Activated T-cell treated with anti-CD3 and anti-CD28 coated beads for 4 hours (primary cell): ENCODE results near the gene SUSD1.
"Not testable (repeated sequence)": the region's sequence is repeated elsewhere in the genome, so short reads cannot be mapped to it uniquely, and the experiment has no call there.

Experiments used
- DNase-seq: peaks from one replicate; pipeline ENCODE4 v3.0.0-alpha.2; 2020

SUSD1 gene

DNA sequence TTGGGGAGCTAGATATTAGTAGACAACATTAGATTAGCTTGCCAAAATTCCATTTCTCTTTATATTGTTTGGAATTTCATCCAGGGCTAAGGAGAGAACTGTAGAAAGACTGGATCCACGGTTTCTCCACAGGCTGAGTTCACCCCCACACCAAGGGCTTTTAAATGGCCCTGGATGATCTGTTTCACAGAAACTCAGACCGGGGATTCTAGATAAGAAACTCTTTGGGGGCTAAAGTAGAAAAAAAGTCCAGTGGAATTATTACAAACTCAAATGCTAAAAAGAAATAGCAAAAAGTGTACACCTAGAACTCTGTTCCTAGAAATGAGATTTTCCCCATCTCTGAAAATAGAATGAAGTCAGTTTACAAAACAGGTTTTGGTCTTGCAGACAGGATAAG lies 80.9 kb downstream of the SUSD1 start:
- no peak for DNase-seq

DNA sequence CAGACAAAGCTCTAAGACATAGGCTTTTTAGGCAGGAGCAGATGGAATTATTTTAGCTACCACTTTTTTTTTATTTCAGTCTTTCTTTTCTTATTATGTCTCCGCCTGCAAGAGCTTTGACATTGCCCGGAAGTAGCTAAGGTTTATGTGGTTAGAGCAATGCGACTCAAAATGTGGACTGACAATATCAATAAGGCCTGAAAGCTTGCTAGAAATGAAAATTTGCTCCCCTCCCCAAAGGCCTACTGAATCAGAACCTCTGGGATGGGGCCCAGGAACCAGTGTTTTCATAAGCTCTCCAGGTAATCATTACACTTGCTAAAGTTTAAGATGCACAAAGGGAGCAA lies 81.3 kb downstream of the SUSD1 start:
- DNase-seq: no peak

DNA sequence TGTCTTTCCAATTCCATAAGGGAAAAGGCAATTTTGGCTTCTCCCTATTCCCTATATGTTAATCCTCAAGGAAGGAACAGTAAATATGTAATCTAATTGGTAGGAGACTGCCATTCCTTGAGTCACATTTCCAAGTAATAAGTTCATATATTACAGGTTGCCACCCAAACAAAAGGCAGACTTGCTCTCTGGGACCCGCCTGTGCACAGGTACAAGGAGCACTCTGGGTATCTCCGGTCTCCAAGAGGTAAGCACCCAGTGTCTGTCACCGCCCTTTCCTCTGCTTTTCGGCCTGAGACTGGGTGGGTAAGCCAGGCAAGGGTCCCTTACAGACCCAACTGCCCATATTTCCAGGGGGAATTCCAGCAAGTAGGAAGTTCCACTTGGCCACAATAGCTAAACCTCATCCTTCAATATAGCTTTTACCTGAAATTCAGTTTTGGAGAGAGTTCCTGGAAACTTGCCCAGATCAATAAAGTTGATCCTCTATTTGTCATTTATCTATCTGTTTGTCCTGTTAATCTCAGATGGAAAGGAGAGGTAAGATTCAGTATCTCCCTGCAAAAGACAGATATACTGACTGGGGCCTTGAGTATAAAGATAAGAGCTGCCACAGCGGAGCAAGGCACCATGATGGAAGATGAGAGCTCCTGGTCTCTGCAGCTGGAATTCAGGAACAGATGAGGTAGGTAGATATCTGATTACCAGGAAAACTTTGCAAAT lies 81.8 kb downstream of the SUSD1 start:
- no peak for DNase-seq

DNA sequence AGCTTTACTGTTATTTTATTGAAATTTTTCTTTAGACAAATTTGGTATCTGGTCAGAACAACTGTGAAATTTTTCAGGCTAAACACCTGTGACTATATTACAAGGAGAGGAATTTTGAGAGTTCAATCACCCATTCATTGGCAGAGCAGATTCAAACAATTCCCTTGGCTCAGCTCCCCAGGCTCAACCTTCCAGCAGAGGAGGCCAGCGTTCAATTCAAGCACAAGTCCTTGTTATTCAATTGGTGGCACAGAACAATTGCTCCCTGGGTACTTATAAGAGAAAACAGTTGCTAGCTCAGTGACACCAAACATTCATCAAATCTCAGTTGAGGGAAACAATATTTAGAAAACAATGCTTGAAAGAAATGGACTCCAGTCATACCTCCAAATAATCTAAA lies 83.3 kb downstream of the SUSD1 start:
- no peak for DNase-seq

DNA sequence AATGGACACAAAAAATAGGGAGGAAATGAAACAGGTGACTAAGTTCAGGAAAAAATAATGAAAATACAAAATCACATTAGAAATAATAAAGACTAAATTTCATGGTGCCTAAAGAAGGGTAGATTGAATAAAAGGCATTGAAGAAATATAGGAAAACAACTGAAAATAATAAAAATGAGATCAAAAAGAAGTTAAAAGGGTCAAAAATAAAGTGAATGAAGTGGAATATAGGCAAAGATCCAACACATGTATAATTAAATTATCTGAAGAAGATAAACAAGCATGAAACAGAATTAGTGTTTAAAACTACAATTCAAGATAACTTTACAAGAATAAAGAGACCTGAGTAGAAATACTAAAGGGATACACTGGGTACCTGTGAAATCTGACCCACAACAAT lies 87.6 kb downstream of the SUSD1 start:
- no peak for DNase-seq

DNA sequence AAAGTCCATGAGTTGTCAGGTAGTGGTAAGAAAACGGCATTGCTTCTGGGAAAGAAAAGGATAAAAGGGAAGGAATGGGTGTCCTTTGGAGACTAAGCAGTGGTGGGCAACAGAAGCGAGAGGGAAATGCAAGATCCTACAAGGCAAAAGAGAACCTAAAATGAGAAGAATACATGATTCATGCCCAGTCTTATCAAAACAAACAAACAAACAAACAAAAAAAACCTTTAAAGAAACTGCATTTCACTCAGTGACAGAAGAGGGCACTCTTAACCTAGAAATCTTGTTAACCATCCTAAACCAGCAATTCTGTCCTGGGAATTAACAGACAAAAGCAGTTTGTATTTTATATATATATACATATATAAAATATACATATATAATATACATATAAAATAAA lies 88.5 kb downstream of the SUSD1 start:
- DNase-seq: no peak

DNA sequence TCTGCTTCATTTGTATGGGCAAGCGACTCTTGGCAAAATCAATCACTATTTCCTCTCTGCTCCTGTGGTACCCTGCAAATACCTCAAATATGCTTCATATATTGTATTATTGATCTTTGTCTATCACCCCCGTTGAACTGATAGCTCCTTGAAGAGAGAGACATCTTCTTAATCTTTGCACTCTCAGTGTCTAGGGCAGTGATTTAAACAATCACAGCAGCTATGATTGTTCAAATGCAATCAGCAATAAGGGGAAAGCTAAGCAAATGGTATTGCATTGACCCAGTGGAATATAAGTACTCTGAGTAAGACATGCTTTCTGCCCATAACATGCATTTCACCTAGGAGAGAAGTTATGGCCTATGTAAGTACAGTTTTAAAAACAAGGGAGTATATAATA lies 90.2 kb downstream of the SUSD1 start:
- DNase-seq: no peak

DNA sequence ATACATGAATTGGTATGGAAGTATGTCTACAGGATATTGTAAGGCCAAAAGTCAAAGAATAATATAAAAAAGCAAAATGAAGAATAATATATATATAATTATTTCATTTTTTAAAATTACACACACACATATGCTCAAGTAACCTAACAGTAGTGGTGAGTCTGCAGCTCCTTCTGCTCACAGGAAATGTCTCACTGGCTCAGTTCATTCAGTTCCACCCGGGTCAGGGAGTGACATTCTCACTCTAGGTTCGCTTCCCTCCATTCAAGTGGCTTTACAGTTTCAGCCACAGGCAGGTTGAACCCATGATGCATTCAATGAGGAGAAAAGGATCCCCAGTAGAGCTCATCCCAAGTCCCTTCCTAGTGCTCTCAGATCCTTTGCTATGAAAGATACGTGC lies 90.8 kb downstream of the SUSD1 start:
- no peak for DNase-seq

DNA sequence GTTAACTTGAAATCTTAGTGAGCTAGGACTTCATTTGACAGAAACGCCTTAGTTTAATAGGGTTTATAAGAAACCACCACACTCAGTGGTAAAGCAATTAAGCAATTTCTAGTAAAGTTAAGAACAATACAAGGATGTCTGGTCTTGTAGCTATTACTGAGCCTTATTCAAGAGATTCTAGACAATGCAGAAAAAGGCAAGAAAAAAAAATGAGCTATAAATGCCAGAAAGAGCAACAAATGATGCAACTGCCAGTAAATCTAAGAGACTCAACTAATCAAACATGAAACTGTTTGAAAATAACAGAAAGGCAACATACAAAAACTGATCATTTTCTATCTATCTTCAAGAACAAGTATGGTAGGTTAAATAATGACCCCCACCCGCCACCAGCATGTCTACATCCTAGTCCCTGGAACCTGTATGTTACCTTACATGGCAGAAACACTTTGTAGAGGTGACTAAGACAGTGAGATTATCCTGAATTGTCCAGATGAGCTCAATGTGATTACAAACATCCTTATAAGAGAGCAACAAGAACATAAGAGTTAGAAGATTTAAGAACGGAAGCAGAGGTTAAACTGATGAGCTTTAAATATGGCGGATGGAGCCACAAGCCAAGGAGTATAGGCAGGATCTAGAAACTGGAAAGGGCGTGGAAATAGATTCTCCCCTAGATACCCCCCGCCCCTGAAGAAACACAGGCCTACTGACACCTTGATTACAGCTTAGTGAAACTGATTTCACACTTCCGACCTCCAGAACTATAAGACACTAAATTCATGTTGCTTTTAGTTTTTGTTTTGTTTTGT lies 93.0 kb downstream of the SUSD1 start:
- no peak for DNase-seq

DNA sequence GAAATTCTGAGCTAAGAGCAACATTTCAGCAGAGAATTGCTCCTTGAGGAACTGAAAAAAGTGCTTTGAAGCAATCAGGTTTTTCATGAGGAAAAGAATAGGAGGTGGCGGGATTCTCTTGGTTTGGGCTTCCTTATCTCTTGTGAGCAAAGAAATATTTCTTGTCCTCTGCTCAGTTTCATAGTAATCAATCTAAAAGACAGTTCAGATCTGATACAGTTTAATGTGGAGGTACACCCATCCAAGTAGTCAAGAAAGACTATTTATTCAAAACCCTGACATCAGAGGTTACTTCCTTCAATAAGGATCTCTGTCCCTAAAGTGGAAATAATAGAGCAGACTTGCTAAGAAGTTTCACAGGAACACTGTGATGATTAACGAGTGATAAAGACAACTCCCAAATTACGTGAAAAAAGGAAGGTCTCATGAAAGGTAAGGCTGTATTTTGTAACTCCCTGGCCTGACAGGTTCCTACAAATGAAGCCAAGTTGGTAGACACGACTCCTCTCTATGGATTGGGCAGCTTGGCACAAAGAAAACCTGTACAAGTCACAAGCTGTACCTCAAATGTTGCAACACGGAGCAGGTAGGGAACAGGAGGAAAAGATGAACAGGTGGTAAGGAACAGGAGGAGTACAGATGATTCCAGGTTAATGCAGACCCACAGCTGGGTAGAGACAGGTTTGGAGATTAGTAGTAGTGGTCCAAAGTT lies 94.1 kb downstream of the SUSD1 start:
- no peak for DNase-seq

DNA sequence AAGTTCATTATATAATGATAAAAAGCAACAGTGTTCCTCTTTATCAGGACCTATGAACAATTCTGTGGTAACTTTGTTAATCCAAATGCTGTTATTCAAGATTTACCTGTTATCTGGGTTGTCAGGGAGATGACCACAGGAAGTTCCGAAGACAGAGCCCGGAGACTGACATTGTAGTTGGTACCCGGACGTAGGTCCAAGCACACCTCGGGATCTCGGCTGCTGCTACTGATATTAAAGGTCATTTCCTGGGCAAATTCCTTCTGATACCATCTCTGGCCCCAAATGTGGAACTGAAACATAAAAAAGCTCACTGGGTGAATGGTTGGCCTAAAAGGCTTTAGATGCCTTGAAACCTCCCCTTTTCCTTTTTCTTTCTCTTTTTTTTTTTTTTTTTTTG lies 96.7 kb downstream of the SUSD1 start:
- DNase-seq: no peak

DNA sequence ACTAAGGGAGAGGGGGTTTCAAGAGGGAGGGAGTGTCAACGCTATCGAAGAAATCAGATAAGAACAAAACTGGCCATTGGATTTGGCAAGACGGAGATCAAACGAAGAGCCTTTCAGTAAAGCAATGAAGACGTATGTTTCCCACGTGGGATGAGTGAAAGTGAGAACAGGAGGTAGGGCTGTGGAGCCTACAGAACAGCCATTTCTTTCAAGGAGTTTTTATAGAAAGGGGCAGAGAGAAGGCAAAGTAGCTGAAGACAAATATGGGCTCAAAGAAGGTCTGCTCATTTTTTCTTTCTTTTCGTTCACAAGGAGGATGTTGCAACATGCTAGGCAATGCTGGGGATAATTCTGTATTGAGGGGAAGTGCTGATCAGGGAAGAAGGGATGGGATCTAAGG lies 98.3 kb downstream of the SUSD1 start:
- no peak for DNase-seq

DNA sequence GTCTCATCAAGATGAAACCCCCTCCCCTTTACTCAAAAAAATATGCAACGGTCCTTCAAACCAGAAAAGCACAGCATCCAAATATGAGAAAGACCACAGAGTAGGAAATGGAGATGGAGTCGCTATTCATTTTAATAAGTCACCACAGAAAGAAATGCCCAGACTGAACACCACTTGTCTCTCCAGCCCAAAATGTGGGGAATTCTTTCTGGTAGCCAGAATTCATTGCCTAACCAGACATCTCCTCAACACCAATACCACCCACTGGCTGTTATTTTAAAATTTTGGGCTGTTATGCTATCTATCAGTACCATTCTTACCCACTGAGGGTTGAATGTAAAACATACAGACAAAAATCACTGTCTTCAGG lies 100.1 kb downstream of the SUSD1 start:
- no peak for DNase-seq

DNA sequence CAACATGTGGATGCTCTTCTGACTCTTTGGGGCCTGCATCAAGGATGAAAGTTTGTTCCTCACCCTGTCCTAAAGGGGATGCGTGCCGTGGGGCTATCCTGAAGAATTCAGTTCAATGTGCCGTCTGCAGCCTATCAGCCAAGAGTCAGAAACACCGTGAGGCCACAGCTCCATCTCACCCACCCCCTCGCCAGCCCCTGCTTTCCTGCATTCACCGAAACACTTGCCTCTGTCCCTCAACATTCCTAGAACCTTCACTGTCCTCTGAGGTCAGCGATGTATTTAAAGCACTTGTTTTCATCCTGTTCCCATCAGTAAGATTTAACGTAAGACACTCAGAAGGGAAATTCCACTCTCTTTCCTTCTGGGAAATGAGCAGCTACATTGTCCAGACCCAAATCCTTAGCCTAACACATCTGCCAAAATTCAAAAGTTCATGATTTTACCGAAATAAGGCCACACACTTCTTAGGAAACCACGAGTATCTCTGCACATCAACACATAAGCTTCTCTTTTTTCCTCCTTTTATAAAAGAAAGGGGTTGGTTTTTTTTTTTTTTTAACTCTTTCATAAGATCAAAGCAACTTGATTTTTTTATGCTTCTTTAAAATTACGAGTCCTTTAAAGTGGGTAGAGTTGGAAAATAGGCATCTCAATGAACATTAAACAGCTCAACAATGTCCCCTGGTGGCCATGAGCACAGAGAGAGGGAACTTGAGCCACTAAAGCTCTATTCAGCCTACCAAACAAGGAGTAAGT lies 100.7 kb downstream of the SUSD1 start:
- DNase-seq: peak; percentile 72

DNA sequence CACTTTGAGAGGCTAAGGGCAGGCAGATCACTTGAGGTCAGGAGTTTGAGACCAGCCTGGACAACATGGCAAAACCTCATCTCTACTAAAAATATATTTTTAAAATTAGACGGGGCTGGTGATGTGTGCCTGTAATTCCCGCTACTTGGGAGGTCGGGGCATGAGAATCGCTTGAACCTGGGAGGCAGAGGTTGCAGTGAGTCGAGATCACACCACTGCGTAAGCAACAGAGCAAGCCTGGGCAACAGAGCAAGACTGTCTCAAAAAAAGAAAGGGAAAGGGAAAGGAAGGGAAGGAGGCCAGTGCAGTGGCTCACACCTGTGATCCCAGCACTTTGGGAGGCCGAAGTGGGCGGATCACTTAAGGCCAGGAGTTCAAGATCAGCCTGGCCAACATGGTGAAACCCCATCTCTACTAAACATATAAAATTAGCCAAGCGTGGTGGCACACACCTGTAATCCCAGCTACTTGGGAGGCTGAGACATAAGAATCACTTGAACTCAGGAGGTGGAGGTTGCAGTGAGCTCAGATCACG lies 101.4 kb downstream of the SUSD1 start:
- DNase-seq: not testable (repeated sequence)

DNA sequence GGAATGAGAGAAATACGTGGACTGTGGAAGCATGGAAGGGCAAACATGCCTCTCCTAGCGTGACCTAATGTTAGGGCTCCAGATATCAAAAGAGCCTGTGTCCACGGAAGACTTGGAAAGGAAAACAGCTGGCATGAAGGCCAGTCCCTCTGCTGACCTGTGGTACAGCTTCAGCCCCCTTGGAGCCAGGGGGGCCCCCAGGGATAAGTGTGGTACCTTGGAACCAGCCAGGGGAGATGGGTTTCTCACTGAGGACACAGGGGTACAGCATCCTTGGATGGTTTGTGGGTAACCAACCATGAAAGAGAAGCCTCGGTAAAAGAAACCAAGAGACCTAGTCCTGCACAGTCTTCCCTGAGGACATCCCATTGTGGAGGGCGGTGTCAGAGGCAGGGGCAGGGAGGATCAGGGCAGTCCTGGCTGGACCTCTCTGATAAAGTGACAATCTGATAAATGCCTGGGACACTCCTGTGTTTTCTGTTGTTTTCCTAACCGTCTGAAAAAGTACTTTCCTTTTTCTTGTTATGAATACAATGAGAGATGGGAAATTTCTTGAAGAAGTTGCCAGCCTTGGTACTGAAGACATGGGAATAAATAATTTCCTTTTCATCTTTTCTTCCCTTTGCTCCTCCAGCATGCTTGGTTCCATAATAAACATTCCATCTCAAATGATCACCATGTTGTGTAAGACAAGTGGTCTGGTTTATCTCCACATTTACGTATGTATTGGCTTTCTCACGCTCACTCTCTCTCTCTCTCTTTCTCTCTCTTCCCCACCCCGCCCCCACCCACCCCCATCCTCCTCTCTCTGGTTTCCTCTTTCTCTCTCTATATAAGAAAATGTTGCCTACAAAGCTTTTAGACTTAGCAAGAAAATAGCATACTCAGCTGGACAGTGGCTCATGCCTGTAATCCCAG lies 102.1 kb downstream of the SUSD1 start:
- DNase-seq: no peak

DNA sequence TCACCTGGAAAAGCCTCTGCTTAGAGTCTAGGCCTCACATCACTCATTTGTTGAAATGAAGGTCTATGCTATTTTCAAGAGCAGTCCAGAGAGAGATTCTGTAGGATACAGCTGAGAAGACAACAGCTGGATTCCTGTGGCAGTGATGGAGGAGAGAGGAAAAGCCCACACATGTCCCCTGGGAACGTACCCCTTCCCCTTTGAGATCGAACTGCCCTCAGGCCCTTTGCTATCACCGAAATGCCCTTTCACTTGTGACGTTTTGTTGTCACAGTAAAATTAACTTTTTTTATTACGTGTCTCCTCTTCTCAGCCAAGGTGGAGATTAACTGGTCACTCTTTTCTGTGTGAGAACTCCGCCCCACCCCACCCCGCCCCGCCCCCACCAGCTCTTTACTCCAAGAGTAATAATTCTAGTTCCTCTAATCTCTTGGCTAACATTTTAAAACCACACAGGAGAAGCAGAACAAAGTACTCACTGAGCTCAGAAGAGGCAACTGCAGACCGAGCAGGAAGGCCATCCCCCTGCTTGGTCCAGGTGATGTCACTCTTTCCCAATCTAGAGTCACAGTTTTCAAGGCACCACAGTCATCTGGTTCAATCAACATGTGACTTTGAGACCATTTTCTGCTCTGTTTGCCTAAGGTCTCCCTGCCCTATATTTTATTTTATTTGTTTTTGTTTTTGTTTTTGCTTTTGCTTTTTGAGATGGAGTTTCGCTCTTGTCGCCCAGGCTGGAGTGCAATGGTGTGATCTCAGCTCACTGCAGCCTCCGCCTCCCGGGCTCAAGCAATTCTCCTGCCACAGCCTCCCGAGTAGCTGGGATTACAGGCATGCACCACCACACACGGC lies 105.6 kb downstream of the SUSD1 start:
- no peak for DNase-seq

DNA sequence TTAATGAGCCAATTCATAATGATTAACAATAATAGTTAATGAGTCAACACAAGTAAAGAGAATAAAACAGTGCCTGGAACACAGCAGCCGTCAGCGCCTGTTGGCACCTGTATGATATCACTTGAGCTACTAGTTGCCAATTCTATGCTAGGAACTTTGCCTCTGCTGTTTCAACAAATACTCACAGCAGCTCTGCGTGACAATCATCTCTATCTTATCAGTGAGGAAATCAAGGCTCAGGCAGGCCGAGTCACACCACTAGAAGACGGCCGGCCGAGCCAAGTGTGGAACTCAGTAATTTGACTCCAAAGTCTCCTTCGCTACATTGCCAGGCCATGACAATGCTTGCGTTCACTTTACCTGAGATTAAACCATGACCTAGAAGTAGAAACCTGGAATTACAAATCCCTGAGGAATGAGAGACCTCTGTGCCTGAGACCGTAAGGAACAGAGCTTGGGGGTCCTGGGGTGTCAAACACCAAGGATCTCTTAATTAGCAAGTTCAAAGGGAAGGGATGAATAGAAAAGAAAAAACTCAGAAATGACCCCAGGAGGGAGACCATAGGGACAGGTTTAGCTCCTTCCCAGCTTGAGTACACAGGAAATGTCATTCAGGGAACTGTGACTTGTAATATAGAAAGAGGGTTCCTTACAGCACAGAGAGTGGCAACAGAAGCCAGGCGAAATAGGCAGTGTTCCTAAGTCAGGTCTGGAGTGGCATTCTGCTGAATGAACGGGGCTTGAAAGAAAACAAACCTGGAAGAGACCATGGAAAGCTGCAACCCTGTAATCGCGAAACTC lies 109.1 kb downstream of the SUSD1 start:
- no peak for DNase-seq

DNA sequence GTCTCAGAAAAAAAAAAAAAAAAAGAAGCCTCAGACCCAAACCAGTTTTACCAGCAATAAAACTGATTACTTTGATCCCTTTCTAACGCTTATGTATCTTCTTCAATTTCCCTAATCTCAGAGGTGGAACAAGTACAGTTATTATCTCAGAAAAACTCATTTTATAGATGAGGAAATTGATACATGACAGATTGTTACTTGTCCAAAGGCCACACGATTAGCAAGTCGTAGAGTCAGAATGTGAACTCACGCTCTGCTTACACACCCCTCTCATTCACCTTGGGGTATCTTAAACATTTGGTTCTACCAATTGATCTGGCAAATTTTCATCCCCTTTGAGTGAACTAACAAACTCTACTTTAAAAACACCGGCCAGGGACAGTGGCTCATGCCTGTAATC lies 110.2 kb downstream of the SUSD1 start:
- DNase-seq: no peak

DNA sequence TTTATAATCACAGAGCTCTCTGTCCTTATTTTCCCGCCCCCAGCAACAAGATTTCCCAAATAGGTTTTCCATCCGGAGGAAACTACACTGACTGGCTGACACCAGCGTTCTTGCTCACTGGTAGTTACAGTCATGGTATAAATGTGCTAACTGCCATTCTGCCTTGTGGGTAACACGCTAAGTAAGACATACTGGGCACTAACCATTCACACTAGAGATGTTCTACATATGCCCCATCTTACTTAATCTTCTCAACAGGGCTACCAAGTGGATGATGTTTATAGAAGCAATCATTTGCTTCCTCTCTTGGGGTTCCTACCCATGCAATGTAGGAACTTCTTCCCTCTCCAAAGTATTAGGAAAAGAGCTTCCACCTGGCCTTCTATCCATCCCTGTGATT lies 111.5 kb downstream of the SUSD1 start:
- DNase-seq: no peak
